HG03460 (cell line): ENCODE measurements around the gene MAP1LC3B2.
"Not testable (repeated sequence)": the region's sequence is repeated elsewhere in the genome, so short reads cannot be mapped to it uniquely, and the experiment has no call there.

Source experiments
- ATAC-seq: cut with Tn5 transposase; IDR thresholded peaks from one replicate; pipeline ENCODE4 v1.9.1; 2021; ENCODE audit not compliant: unreplicated experiment

The MAP1LC3B2 gene

DNA sequence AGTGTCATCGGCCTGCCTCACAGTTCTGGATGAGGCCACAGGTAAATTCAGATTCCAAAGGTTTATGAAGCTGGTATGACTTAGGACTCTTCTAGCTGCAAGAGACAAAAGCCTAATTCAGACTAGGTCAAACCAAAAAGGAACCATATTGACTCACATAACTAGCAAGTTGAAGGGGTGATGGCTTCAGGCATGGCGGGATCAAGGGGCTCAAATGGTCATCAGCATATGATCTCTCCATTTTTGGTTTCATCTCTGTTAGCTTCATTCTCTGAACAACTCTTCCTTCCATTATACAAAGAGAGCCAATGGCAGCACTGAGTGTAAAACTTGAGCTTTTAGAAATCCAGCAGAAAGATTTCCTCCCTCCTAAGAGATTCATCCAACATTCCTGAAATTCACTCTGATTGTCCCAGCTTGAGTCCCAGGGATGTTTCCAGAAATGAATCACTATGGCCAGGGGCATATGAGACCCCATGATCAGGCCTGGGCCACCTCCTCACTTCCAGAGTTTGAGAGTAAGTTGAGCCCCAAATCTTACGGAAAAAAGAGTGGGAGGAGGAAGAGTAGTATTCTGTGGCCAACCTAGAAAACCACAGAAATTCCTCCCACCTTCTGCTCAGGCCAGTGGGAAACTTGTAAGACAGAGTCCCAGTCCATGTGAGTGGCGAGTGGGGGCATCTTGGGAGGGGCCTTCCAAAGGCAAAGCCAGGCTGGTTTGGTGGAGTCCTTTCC, 2.0 kb upstream of the MAP1LC3B2 start:
- no peak for ATAC-seq

DNA sequence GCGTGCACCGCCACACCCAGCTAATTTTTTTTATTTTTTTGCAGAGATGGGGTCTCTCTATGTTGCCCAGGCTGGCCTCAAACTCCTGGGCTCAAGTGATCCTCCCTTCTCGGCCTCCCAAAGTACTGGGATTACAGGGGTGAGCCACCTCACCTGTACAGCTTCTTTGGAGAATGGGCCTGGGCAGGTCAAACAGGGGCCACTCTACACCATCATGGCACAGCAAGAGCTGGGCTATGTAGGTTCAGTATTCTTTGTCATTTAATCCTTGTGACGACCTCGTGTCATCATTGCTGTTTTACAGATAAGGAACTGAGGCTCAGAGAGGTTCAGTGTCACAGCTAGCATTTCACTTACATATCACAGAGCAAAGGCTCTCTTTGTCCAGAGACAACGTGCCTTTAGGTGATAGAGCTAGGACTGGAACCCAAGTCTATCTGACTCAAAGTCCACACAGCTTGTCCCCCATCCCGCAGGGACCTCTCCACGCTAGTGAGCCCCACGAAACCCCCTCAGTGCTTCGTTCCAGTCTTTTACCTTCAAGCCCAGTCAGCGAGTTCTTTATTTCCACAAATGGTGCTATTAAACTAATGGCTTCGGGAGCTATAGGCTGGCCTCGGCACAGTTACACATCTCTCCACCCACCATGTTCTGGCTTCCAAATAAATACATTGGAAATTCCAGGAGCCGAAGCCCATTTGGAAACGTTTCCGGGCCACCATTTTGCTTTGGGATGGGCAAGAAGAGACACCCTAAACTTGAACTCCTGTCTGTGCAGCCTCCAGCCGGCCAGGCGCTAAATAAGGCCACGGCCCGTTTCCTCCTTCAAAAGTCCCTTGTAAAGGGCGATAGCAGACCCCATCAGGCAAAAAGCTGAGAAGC, 660 bp upstream of the MAP1LC3B2 start:
- no peak for ATAC-seq

GRCh38 chr12:116561181-116561821, 2.1 kb downstream of the MAP1LC3B2 start:
- ATAC-seq: no peak

DNA sequence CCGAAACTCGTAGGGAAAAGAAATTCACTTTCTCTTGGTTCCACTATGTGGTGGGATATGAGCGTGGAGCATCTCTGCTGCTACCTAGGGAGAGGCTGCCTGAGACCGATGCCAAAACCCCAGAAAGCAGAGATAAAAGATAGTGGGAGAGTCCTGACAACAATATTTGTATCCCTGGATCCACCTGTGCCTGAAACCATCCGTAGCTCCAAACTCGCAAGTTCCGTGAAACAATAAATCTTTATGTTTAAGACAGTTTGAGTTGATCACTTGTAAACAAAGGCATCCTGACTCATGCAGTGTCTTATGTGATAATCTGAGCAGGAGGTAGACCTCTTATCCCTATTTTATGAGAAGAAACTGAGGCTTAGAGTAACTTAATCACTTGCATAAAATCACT, 2.9 kb downstream of the MAP1LC3B2 start:
- no peak for ATAC-seq

DNA sequence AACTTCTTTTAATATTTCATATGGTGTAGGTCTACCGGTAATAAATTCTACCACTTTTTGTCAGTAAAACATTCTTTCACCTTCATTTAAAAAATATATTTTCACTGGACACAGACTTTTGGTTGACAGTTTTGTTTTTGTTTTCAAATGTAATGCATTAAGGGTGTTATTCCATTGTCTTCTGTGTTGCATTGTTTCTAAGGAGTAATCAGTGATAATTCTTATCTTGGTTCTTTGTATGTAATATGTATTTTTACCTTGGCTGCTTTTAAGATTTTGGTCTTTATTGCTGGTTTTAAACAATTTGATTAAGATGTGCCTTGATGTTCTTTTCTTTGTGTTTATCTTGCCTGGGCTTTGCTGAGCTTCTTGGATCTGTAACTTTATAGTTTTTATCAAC, 4.1 kb downstream of the MAP1LC3B2 start:
- ATAC-seq: no peak

DNA sequence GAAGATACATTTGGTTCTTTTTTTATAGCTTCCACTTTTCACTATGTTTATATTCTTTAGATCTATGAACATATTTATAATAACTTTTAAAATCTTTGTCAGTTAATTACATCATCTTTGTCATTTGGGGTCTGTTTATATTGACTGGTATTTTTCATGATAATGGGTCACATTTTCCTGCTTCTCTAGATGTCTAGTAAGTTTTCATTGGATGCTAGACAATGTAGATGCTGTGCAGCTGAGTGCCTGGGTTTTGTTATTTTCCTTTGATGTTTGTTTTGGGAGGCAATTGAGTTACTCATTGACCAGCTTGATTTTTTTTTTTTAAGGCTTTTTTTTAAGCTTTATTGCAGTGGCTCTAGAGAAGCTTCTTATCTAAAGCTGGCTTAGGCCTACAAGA, 4.9 kb downstream of the MAP1LC3B2 start:
- ATAC-seq: no peak

GRCh38 chr12:116565221-116565620, 6.0 kb downstream of the MAP1LC3B2 start:
- ATAC-seq: not testable (repeated sequence)

DNA sequence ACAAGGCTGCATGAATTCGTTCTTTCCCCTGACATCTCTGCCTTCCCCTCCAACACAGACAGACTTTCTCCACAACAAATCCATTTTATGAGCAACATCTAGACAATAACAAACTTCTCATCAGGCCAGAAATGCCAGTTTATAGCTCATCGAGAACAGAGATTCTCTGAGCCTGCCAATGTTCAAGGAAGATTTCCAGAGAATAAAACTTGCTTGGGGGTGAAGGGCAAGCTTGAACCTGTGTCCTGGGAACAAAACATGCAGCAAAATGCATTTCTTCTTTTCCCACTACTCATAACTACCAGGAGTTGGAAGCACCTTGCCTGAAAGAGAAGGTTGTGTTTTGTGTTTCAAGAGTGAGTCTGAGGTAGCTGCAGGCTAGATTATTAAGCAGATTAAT, 6.8 kb downstream of the MAP1LC3B2 start:
- ATAC-seq: no peak

GRCh38 chr12:116568203-116568602, 9.0 kb downstream of the MAP1LC3B2 start:
- no peak for ATAC-seq

DNA sequence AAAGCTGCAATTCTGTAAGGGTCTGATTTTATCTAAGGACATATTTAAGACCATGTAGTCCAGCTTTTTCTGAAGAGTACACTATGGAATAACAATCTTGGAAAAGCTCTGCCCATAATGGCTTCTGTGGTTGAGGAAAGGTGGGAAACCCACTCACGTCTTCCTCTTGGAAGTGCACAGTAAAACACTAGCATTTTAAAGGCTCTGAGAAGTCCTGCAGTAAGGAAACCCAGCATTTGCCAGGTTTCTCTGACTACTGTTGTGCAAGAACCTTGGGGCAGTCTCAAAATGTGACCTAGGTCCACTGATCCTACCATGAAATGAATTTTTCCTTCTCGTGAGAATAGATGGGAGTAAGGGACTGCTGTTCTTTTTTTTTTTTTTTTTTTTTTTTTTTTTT, 11.9 kb downstream of the MAP1LC3B2 start:
- no peak for ATAC-seq

DNA sequence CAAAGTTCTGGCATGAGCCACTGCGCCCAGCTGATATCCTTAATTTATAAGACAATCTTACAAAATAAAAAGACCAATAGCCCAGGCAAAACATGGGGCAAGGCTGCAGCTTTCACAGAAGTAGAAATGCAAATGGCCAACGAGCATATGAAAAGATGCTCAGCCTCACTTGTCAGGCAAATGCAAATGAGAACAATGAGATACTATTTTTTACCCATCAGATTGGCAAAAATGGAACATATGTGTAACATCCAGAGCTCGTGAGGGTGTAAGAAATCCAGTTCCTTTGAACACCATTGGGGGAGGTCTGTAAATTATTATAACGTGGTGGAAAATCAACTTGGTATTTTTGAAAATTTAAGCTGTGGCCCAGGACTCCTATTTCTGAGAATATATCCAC, 14.6 kb downstream of the MAP1LC3B2 start:
- ATAC-seq: no peak

- not testable (repeated sequence) for ATAC-seq
These were observed 16.6 kb downstream of the MAP1LC3B2 start for GRCh38 chr12:116575754-116576153.

DNA sequence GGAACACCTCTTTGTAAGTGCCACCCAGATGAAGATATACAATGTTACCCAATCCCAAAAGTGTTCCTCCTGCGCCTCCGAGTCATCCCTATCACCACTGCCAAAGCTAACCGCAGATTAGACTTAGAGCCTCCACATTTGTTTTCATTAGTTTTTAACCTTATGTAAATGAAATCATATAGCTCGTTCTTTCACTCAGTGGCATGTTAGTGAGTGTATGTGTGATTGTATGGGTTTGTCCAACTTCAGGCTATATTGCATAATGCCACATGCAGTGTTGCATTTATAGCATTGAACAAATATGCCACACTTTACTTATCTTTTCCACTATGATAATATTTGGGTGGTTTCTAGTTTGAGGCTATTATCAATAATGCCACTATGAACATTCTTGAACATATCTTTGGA, 18.0 kb downstream of the MAP1LC3B2 start:
- no peak for ATAC-seq

DNA sequence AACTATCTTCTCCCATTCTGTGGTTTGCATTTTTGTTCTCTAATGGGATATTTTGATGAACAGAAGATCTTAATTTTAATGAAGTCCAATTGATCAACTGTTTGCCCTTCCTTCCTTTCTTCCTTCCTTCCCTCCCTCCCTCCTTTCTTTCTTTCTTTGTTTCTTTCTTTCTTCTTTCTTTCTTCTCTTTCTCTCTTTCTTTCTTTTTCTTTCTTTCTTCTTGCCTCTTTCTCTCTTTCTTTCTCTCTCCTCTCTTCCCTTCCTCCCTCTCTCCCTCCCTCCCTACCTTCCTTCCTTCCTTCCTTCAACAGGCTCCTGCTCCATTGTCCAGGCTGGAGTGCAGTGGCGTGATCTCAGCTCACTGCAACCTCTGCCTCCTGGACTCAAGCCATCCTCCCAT, 18.9 kb downstream of the MAP1LC3B2 start:
- no peak for ATAC-seq

DNA sequence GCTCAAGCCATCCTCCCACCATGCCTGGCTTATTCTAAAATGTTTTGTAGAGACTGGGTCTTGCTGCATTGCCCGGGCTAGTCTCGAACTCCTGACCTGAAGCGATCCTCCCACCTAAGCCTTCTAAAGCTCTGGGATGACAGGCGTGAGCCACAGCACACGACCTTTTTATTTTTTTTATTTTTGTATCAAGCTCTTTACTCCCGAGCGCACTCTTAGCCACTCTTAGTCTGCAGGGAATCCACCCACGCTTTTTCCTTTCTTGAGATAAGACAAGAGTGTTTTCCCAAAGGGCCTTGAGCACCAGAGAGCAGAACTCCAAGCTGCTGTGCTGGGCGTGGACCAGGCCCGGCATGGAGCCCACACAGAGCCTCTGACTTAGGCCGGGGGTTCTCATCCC, 23.4 kb downstream of the MAP1LC3B2 start:
- ATAC-seq: no peak

DNA sequence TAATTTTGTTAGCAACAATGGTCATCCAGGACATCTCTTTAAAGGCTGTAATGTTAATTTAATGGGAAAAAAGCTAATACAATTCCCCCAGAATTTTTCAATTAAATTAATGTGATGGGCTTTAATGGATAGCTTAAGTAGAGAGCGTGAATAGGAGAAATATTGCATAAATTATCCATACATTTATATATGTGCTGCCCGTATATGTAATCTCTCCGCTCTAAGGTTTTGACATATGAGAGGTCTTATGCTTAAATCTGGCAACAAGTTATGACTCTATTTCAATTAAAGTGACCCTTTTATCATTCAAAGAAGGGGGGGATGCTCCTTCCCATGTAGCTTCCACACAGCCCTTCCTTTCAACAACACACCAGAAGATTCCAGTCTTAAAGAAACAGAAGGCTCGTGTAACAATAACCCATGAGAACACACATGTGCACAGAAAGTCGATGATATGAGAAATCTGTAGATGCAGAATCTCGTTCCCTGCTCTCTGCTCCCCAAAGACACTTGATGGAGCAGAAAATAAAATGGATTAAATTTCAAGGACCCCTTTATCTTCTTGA, 24.0 kb downstream of the MAP1LC3B2 start:
- ATAC-seq: no peak

DNA sequence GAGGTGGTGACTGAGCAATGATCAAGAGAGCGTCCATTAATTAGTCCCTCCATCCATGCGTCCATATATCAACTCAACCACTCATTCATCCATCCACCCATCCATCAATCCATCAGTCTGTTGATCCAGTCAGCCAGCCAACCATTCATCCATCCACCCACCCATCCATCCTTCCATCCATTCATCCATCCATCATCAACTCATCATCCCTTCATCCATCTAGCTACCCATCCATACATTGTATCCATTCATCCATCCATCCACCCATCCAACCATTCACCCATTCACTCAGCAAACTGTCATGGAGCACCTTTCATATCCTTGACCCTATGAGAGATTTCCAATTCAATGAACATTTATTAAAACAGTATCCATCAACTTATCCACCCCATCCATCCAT, 28.1 kb downstream of the MAP1LC3B2 start:
- ATAC-seq: no peak

DNA sequence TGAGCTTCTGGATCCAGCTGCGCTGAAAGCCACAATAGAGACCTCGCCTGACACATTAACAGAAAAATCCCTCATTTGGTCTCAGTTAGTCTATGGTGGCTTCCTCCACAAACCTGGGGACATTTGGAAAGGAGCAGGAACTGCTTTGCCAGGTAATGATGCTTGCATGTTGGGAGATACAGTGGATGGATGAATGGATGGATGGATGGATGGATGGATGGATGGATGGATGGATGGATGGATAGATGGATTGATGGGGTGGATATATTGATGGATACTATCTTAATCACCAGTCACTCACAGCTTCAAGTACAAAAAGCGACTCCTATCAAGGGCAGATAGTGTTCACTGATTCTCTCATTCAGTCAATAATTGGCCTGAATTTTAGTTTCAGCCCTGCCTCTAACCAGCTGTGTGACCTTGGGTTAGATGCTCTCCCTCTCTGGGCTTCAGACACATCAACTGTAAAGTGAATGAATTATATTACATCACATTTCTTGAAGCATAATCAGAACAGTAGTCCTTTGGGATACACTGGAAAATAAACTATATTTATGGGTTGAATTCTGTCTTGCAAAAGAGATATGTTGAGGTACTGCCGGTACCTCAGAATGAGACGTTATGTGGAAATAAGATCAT, 29.3 kb downstream of the MAP1LC3B2 start:
- ATAC-seq: no peak

DNA sequence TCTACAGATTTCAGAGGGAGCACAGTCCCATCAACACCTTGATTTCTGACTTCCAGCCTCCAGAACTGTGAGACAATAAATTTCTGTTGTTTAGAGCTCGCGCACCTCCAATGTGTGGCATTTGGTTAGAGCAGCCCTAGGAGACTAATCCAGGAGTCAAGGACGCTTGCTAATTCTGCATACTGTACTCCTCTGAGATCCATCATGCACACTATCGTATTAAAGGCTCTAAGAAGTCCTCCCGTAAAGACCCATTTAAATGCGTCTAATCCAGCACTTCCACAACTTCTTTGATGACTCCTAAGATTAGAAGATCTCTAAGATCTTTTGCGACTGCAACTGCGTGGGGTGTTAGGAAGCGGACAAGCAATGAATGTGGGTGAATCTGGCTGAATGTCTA, 30.4 kb downstream of the MAP1LC3B2 start:
- no peak for ATAC-seq

DNA sequence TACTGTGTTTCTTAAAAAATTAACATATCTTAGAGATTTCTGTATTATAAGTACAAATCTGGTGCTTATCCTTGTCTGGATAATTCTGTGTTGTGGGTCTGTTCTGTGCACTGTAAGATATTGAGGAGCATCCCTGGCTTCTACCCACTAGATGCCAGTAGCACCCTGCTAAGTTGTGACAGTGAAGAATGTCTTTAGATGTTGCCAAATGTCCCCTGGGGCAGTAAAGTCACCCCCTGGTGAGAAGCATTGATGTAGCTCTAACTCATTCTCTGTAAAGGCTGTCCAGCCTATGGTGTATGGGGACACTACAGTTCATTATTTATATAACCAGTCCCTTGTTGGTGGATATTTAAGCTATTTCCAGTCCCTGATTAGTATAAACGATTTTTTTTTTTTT, 31.4 kb downstream of the MAP1LC3B2 start:
- ATAC-seq: no peak
